ENCODE results near the gene BRWD1. TPM values are rescaled to one million over a fixed set of nuclear protein-coding genes. Genes with fewer than 3 reads are reported as not detected.

BRWD1 gene
- total and polyA plus RNA-seq, 2 donors (not counting 1 experiment from before 2014, with no cell fraction given), result 17.1 to 48.9 TPM

GRCh38 chr21:39168800-39169199, 144.6 kb downstream of the BRWD1 start:
- Histone ChIP-seq H3K36me3 (ENCODE audit: control insufficient read depth, insufficient read depth, low read length) (peaks cover 8% of the 10 kb centered on the region), H4K20me1 (ENCODE audit: control insufficient read depth, extremely low read depth, insufficient read depth, low read length) (no peaks in the 10 kb centered on the region), H3K4me1 (ENCODE audit: control insufficient read depth, extremely low read depth, insufficient read depth, low read length) (no peaks in the 10 kb centered on the region), H3K27me3 (ENCODE audit: control insufficient read depth, insufficient read depth, low read length) (no peaks in the 10 kb centered on the region), H3K27ac (ENCODE audit: insufficient read depth, low read length) (no peak overlapping the region), H2AFZ (ENCODE audit: low read length) (no peak overlapping the region), H3K9me3 (ENCODE audit: control insufficient read depth, insufficient read depth, low read depth, low read length) (no peaks in the 10 kb centered on the region), H3K79me2 (ENCODE audit: control insufficient read depth, insufficient read depth, low read length) (no peaks in the 10 kb centered on the region), H3K9ac (ENCODE audit: insufficient read depth, low read length) (no peak overlapping the region), H3K4me3 (replicated peaks in 1 of 4; ENCODE audit: control extremely low read depth in 1 of 4, insufficient read depth in 1 of 4, low read depth in 3 of 4, low read length in 4 of 4) (no peak overlapping the region), H3K4me2 (ENCODE audit: extremely low read depth, insufficient read depth, low read length) (no peak overlapping the region)
- TF ChIP-seq CTCF (conservative IDR thresholded peaks at IDR 0.05 in 1 of 2, IDR thresholded peaks at IDR 0.05 in 1 of 2; ENCODE audit: low read depth in 1 of 2, low read length in 2 of 2) (no peak), EZH2 (IDR thresholded peaks at IDR 0.05; ENCODE audit: low read length, missing control alignments) (no peak)
- DNase-seq (ENCODE audit: low read depth in 2 of 2), result no peak

GRCh38 chr21:39164523-39164922, 148.9 kb downstream of the BRWD1 start:
- Histone ChIP-seq H3K4me3 (replicated peaks in 1 of 4; ENCODE audit: control extremely low read depth in 1 of 4, insufficient read depth in 1 of 4, low read depth in 3 of 4, low read length in 4 of 4) (no peak overlapping the region), H3K9me3 (ENCODE audit: control insufficient read depth, insufficient read depth, low read depth, low read length) (no peaks in the 10 kb centered on the region), H3K27me3 (ENCODE audit: control insufficient read depth, insufficient read depth, low read length) (no peaks in the 10 kb centered on the region), H2AFZ (ENCODE audit: low read length) (no peak overlapping the region), H3K36me3 (ENCODE audit: control insufficient read depth, insufficient read depth, low read length) (peaks cover 4% of the 10 kb centered on the region), H3K4me1 (ENCODE audit: control insufficient read depth, extremely low read depth, insufficient read depth, low read length) (no peaks in the 10 kb centered on the region), H4K20me1 (ENCODE audit: control insufficient read depth, extremely low read depth, insufficient read depth, low read length) (no peaks in the 10 kb centered on the region), H3K27ac (ENCODE audit: insufficient read depth, low read length) (no peak overlapping the region), H3K79me2 (ENCODE audit: control insufficient read depth, insufficient read depth, low read length) (no peaks in the 10 kb centered on the region), H3K4me2 (ENCODE audit: extremely low read depth, insufficient read depth, low read length) (no peak overlapping the region), H3K9ac (ENCODE audit: insufficient read depth, low read length) (no peak overlapping the region)
- no peak for DNase-seq (ENCODE audit: low read depth in 2 of 2)
- TF ChIP-seq EZH2 (IDR thresholded peaks at IDR 0.05; ENCODE audit: low read length, missing control alignments), result no peak

GRCh38 chr21:39161064-39161463, 152.4 kb downstream of the BRWD1 start:
- TF ChIP-seq EZH2 (IDR thresholded peaks at IDR 0.05; ENCODE audit: low read length, missing control alignments) (no peak), CTCF (conservative IDR thresholded peaks at IDR 0.05 in 1 of 2, IDR thresholded peaks at IDR 0.05 in 1 of 2; ENCODE audit: low read depth in 1 of 2, low read length in 2 of 2) (no peak)
- Histone ChIP-seq H3K79me2 (ENCODE audit: control insufficient read depth, insufficient read depth, low read length) (no peaks in the 10 kb centered on the region), H3K4me2 (ENCODE audit: extremely low read depth, insufficient read depth, low read length) (no peak overlapping the region), H3K4me3 (replicated peaks in 1 of 4; ENCODE audit: control extremely low read depth in 1 of 4, insufficient read depth in 1 of 4, low read depth in 3 of 4, low read length in 4 of 4) (no peak overlapping the region), H2AFZ (ENCODE audit: low read length) (no peak overlapping the region), H3K27me3 (ENCODE audit: control insufficient read depth, insufficient read depth, low read length) (no peaks in the 10 kb centered on the region), H4K20me1 (ENCODE audit: control insufficient read depth, extremely low read depth, insufficient read depth, low read length) (no peaks in the 10 kb centered on the region), H3K27ac (ENCODE audit: insufficient read depth, low read length) (no peak overlapping the region), H3K4me1 (ENCODE audit: control insufficient read depth, extremely low read depth, insufficient read depth, low read length) (no peaks in the 10 kb centered on the region), H3K9me3 (ENCODE audit: control insufficient read depth, insufficient read depth, low read depth, low read length) (no peaks in the 10 kb centered on the region), H3K36me3 (ENCODE audit: control insufficient read depth, insufficient read depth, low read length) (no peaks in the 10 kb centered on the region), H3K9ac (ENCODE audit: insufficient read depth, low read length) (no peak overlapping the region)
- DNase-seq (ENCODE audit: low read depth in 2 of 2), result no peak

All from fibroblast of lung (primary cell).